ENCODE results near the gene SLC29A1.
A peak's percentile ranks its signal among the peaks of the same experiment; 100 is the strongest.

SLC29A1 gene

GRCh38 chr6:44248579-44248978 is 25.2 kb downstream of the SLC29A1 start:
- Histone ChIP-seq H3K36me3 (ENCODE audit: control insufficient read depth in 1 of 2, insufficient read depth in 2 of 2, low read length in 2 of 2) (peaks cover 39 to 50% of the 10 kb centered on the region in 2 donors), H3K27me3 (ENCODE audit: control insufficient read depth in 1 of 2, insufficient read depth in 2 of 2, low read length in 2 of 2) (no peaks in the 10 kb centered on the region), H3K4me3 (ENCODE audit: low read depth in 1 of 2, low read length in 2 of 2) (peak overlapping the region; percentile 94 to 99), H3K27ac (ENCODE audit: low read depth, low read length) (no peak overlapping the region), H3K9ac (ENCODE audit: low read depth in 1 of 2, low read length in 2 of 2) (peak overlapping the region; percentile 83 to 97), H3K9me3 (ENCODE audit: control insufficient read depth in 1 of 2, low read length in 2 of 2) (no peaks in the 10 kb centered on the region), H3K4me1 (ENCODE audit: control insufficient read depth in 1 of 2, insufficient read depth in 2 of 2, low read length in 2 of 2) (peaks cover 14 to 21% of the 10 kb centered on the region in 2 donors)

GRCh38 chr6:44249082-44249748 is 25.8 kb downstream of the SLC29A1 start:
- Histone ChIP-seq H3K9me3 (ENCODE audit: control insufficient read depth in 1 of 2, low read length in 2 of 2) (no peaks in the 10 kb centered on the region), H3K27ac (ENCODE audit: low read depth, low read length) (no peak overlapping the region), H3K27me3 (ENCODE audit: control insufficient read depth in 1 of 2, insufficient read depth in 2 of 2, low read length in 2 of 2) (no peaks in the 10 kb centered on the region), H3K36me3 (ENCODE audit: control insufficient read depth in 1 of 2, insufficient read depth in 2 of 2, low read length in 2 of 2) (peaks cover 42 to 56% of the 10 kb centered on the region in 2 donors), H3K4me1 (ENCODE audit: control insufficient read depth in 1 of 2, insufficient read depth in 2 of 2, low read length in 2 of 2) (peaks cover 14 to 21% of the 10 kb centered on the region in 2 donors), H3K9ac (ENCODE audit: low read depth in 1 of 2, low read length in 2 of 2) (peak overlapping the region; percentile 1 to 97), H3K4me3 (ENCODE audit: low read depth in 1 of 2, low read length in 2 of 2) (peak overlapping the region; percentile 7 to 99)

- H3K4me1 ChIP-seq (ENCODE audit: control insufficient read depth in 1 of 2, insufficient read depth in 2 of 2, low read length in 2 of 2): peaks cover 14 to 21% of the 10 kb centered on the region in 2 donors
- no peak overlapping the region for H3K4me3 ChIP-seq (ENCODE audit: low read depth in 1 of 2, low read length in 2 of 2)
- peaks cover 44 to 66% of the 10 kb centered on the region in 2 donors for H3K36me3 ChIP-seq (ENCODE audit: control insufficient read depth in 1 of 2, insufficient read depth in 2 of 2, low read length in 2 of 2)
- H3K9me3 ChIP-seq (ENCODE audit: control insufficient read depth in 1 of 2, low read length in 2 of 2): no peaks in the 10 kb centered on the region
- no peaks in the 10 kb centered on the region for H3K27me3 ChIP-seq (ENCODE audit: control insufficient read depth in 1 of 2, insufficient read depth in 2 of 2, low read length in 2 of 2)
- no peak overlapping the region for H3K27ac ChIP-seq (ENCODE audit: low read depth, low read length)
- no peak overlapping the region for H3K9ac ChIP-seq (ENCODE audit: low read depth in 1 of 2, low read length in 2 of 2)
These were observed 26.8 kb downstream of the SLC29A1 start for GRCh38 chr6:44250067-44250717.

GRCh38 chr6:44250718-44251123 is 27.3 kb downstream of the SLC29A1 start:
- Histone ChIP-seq H3K36me3 (ENCODE audit: control insufficient read depth in 1 of 2, insufficient read depth in 2 of 2, low read length in 2 of 2) (peaks cover 44 to 69% of the 10 kb centered on the region in 2 donors), H3K4me1 (ENCODE audit: control insufficient read depth in 1 of 2, insufficient read depth in 2 of 2, low read length in 2 of 2) (peaks cover 11 to 21% of the 10 kb centered on the region in 2 donors), H3K9me3 (ENCODE audit: control insufficient read depth in 1 of 2, low read length in 2 of 2) (no peaks in the 10 kb centered on the region), H3K4me3 (ENCODE audit: low read depth in 1 of 2, low read length in 2 of 2) (no peak overlapping the region), H3K27ac (ENCODE audit: low read depth, low read length) (no peak overlapping the region), H3K9ac (ENCODE audit: low read depth in 1 of 2, low read length in 2 of 2) (no peak overlapping the region), H3K27me3 (ENCODE audit: control insufficient read depth in 1 of 2, insufficient read depth in 2 of 2, low read length in 2 of 2) (no peaks in the 10 kb centered on the region)

- Histone ChIP-seq H3K36me3 (ENCODE audit: control insufficient read depth in 1 of 2, insufficient read depth in 2 of 2, low read length in 2 of 2) (peaks cover 44 to 69% of the 10 kb centered on the region in 2 donors), H3K9ac (ENCODE audit: low read depth in 1 of 2, low read length in 2 of 2) (no peak overlapping the region), H3K27me3 (ENCODE audit: control insufficient read depth in 1 of 2, insufficient read depth in 2 of 2, low read length in 2 of 2) (no peaks in the 10 kb centered on the region), H3K4me3 (ENCODE audit: low read depth in 1 of 2, low read length in 2 of 2) (no peak overlapping the region), H3K27ac (ENCODE audit: low read depth, low read length) (no peak overlapping the region), H3K4me1 (ENCODE audit: control insufficient read depth in 1 of 2, insufficient read depth in 2 of 2, low read length in 2 of 2) (peaks cover 20 to 28% of the 10 kb centered on the region in 2 donors), H3K9me3 (ENCODE audit: control insufficient read depth in 1 of 2, low read length in 2 of 2) (no peaks in the 10 kb centered on the region)
These were observed 28.5 kb downstream of the SLC29A1 start for GRCh38 chr6:44251576-44252524.

- no peaks in the 10 kb centered on the region for H3K27me3 ChIP-seq (ENCODE audit: control insufficient read depth in 1 of 2, insufficient read depth in 2 of 2, low read length in 2 of 2)
- H3K4me3 ChIP-seq (ENCODE audit: low read depth in 1 of 2, low read length in 2 of 2): no peak overlapping the region
- no peak overlapping the region for H3K27ac ChIP-seq (ENCODE audit: low read depth, low read length)
- no peaks in the 10 kb centered on the region for H3K9me3 ChIP-seq (ENCODE audit: control insufficient read depth in 1 of 2, low read length in 2 of 2)
- no peak overlapping the region for H3K9ac ChIP-seq (ENCODE audit: low read depth in 1 of 2, low read length in 2 of 2)
- peaks cover 28 to 31% of the 10 kb centered on the region in 2 donors for H3K4me1 ChIP-seq (ENCODE audit: control insufficient read depth in 1 of 2, insufficient read depth in 2 of 2, low read length in 2 of 2)
- H3K36me3 ChIP-seq (ENCODE audit: control insufficient read depth in 1 of 2, insufficient read depth in 2 of 2, low read length in 2 of 2): peaks cover 47 to 69% of the 10 kb centered on the region in 2 donors
These were observed 30.1 kb downstream of the SLC29A1 start for GRCh38 chr6:44253307-44254101.

- peaks cover 47 to 59% of the 10 kb centered on the region in 2 donors for H3K36me3 ChIP-seq (ENCODE audit: control insufficient read depth in 1 of 2, insufficient read depth in 2 of 2, low read length in 2 of 2)
- H3K4me3 ChIP-seq (ENCODE audit: low read depth in 1 of 2, low read length in 2 of 2): no peak overlapping the region
- H3K27ac ChIP-seq (ENCODE audit: low read depth, low read length): no peak overlapping the region
These were observed 31.1 kb downstream of the SLC29A1 start for GRCh38 chr6:44254191-44255104.

GRCh38 chr6:44255105-44255808 is 31.9 kb downstream of the SLC29A1 start:
- Histone ChIP-seq H3K27me3 (ENCODE audit: control insufficient read depth in 1 of 2, insufficient read depth in 2 of 2, low read length in 2 of 2) (no peaks in the 10 kb centered on the region), H3K9ac (ENCODE audit: low read depth in 1 of 2, low read length in 2 of 2) (no peak overlapping the region), H3K9me3 (ENCODE audit: control insufficient read depth in 1 of 2, low read length in 2 of 2) (no peaks in the 10 kb centered on the region), H3K4me1 (ENCODE audit: control insufficient read depth in 1 of 2, insufficient read depth in 2 of 2, low read length in 2 of 2) (peaks cover 20% of the 10 kb centered on the region in 2 donors), H3K36me3 (ENCODE audit: control insufficient read depth in 1 of 2, insufficient read depth in 2 of 2, low read length in 2 of 2) (peaks cover 44 to 57% of the 10 kb centered on the region in 2 donors), H3K27ac (ENCODE audit: low read depth, low read length) (no peak overlapping the region), H3K4me3 (ENCODE audit: low read depth in 1 of 2, low read length in 2 of 2) (no peak overlapping the region)

More at GRCh38 chr6:44254191-44255104, 31.1 kb downstream of the SLC29A1 start:
- Histone ChIP-seq H3K9me3 (ENCODE audit: control insufficient read depth in 1 of 2, low read length in 2 of 2) (no peaks in the 10 kb centered on the region), H3K4me1 (ENCODE audit: control insufficient read depth in 1 of 2, insufficient read depth in 2 of 2, low read length in 2 of 2) (peaks cover 20 to 22% of the 10 kb centered on the region in 2 donors), H3K27me3 (ENCODE audit: control insufficient read depth in 1 of 2, insufficient read depth in 2 of 2, low read length in 2 of 2) (no peaks in the 10 kb centered on the region), H3K9ac (ENCODE audit: low read depth in 1 of 2, low read length in 2 of 2) (no peak overlapping the region)

Data from duodenal mucosa (tissue), 2 donors.